HEK293 (cell line): ENCODE data around the gene TM9SF1.

Experiments
- MZF1 ChIP-seq: fragments of 450-650 bp; formaldehyde crosslinking; IDR thresholded peaks from 2 replicates; pipeline ENCODE4 v1.5.1; 2017; ENCODE audit warnings: missing biosample characterization, missing genetic modification characterization, borderline replicate concordance
- SCRT2 ChIP-seq: fragments of 450-650 bp; formaldehyde crosslinking; IDR thresholded peaks from 2 replicates; pipeline ENCODE4 v1.5.1; 2016; ENCODE audit warnings: missing biosample characterization, missing genetic modification characterization
- YY1 ChIP-seq: fragments of 450-650 bp; formaldehyde crosslinking; IDR thresholded peaks from 2 replicates; pipeline ENCODE4 v1.5.1; 2018; ENCODE audit warnings: missing biosample characterization, missing genetic modification characterization
- ZFP37 ChIP-seq: fragments of 450-650 bp; formaldehyde crosslinking; IDR thresholded peaks from 2 replicates; pipeline ENCODE4 v1.5.1; 2016; ENCODE audit warnings: missing biosample characterization, missing genetic modification characterization
- ZNF24 ChIP-seq: fragments of 450-650 bp; formaldehyde crosslinking; IDR thresholded peaks from 2 replicates; pipeline ENCODE4 v1.5.1; 2016; ENCODE audit warnings: missing biosample characterization, missing genetic modification characterization
- ZNF274 ChIP-seq, 2 experiments: fragments of 200-500 bp in 1 of 2; fragments of 450-650 bp in 1 of 2; sonication (Bioruptor generic) in 1 of 2; formaldehyde crosslinking in 1 of 2; IDR thresholded peaks; 2 replicates each; pipeline versions ENCODE4 v1.5.1 to v1.6.1; 2014 to 2016; ENCODE audit warnings: borderline replicate concordance in 1 of 2, inconsistent platforms in 1 of 2, low read length in 1 of 2, missing biosample characterization in 1 of 2, missing genetic modification characterization in 1 of 2
- ZNF549 ChIP-seq: fragments of 450-650 bp; IDR thresholded peaks from 2 replicates; pipeline ENCODE4 v1.5.1; 2018; ENCODE audit warnings: missing biosample characterization, missing genetic modification characterization, mild to moderate bottlenecking, inconsistent platforms, moderate library complexity
- TF ChIP-seq, protein P1 (sequence below): fragments of 450-650 bp; formaldehyde crosslinking; IDR thresholded peaks from 2 replicates; pipeline ENCODE4 v1.5.1; 2016; ENCODE audit warnings: missing biosample characterization, missing genetic modification characterization
- TF ChIP-seq, protein P2 (sequence below): fragments of 450-650 bp; formaldehyde crosslinking; IDR thresholded peaks from 2 replicates; pipeline ENCODE4 v1.5.1; 2017; ENCODE audit warnings: missing biosample characterization, mild to moderate bottlenecking, missing genetic modification characterization, moderate library complexity
- TF ChIP-seq, protein P3 (sequence below): fragments of 450-650 bp; formaldehyde crosslinking; IDR thresholded peaks from 2 replicates; pipeline ENCODE4 v1.5.1; 2016; ENCODE audit warnings: missing biosample characterization, missing genetic modification characterization
- TF ChIP-seq, protein P4 (sequence below): fragments of 450-650 bp; formaldehyde crosslinking; IDR thresholded peaks from 2 replicates; pipeline ENCODE4 v1.5.1; 2016; ENCODE audit warnings: missing biosample characterization, missing genetic modification characterization
- TF ChIP-seq, protein P5 (sequence below): fragments of 450-650 bp; formaldehyde crosslinking; IDR thresholded peaks from 2 replicates; pipeline ENCODE4 v1.5.1; 2016; ENCODE audit warnings: missing biosample characterization, missing genetic modification characterization
- TF ChIP-seq, protein P6 (sequence below): fragments of 450-650 bp; formaldehyde crosslinking; conservative IDR thresholded peaks from 2 replicates; pipeline ENCODE4 v1.5.1; 2016; ENCODE audit warnings: low read depth, missing biosample characterization, missing genetic modification characterization
- TF ChIP-seq, protein P7 (sequence below): fragments of 450-650 bp; formaldehyde crosslinking; IDR thresholded peaks from 2 replicates; pipeline ENCODE4 v1.5.1; 2016; ENCODE audit warnings: missing biosample characterization, missing genetic modification characterization

DNA sequence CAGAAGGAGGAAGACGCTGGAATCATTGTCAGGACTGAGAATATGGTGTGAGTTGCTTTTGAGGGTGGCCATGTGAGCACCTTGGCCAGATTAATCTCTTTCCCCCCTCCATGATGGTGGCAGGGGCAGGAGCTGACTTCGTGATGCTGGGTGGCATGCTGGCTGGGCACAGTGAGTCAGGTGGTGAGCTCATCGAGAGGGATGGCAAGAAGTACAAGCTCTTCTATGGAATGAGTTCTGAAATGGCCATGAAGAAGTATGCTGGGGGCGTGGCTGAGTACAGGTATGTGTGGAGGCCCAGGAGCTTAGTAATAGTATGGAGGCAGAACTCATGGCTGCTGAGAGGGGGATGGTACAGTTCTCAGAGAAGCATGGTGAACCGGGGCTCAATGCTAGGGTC, 42.9 kb upstream of the TM9SF1 start:
- TF ChIP-seq, protein P1, sequence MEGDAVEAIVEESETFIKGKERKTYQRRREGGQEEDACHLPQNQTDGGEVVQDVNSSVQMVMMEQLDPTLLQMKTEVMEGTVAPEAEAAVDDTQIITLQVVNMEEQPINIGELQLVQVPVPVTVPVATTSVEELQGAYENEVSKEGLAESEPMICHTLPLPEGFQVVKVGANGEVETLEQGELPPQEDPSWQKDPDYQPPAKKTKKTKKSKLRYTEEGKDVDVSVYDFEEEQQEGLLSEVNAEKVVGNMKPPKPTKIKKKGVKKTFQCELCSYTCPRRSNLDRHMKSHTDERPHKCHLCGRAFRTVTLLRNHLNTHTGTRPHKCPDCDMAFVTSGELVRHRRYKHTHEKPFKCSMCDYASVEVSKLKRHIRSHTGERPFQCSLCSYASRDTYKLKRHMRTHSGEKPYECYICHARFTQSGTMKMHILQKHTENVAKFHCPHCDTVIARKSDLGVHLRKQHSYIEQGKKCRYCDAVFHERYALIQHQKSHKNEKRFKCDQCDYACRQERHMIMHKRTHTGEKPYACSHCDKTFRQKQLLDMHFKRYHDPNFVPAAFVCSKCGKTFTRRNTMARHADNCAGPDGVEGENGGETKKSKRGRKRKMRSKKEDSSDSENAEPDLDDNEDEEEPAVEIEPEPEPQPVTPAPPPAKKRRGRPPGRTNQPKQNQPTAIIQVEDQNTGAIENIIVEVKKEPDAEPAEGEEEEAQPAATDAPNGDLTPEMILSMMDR (tag by site-specific recombination) = no peak
- TF ChIP-seq, protein P2, sequence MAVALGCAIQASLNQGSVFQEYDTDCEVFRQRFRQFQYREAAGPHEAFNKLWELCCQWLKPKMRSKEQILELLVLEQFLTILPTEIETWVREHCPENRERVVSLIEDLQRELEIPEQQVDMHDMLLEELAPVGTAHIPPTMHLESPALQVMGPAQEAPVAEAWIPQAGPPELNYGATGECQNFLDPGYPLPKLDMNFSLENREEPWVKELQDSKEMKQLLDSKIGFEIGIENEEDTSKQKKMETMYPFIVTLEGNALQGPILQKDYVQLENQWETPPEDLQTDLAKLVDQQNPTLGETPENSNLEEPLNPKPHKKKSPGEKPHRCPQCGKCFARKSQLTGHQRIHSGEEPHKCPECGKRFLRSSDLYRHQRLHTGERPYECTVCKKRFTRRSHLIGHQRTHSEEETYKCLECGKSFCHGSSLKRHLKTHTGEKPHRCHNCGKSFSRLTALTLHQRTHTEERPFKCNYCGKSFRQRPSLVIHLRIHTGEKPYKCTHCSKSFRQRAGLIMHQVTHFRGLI (tag by site-specific recombination) = no peak
- TF ChIP-seq ZFP37 (tag by site-specific recombination) = no peak
- TF ChIP-seq, protein P3, sequence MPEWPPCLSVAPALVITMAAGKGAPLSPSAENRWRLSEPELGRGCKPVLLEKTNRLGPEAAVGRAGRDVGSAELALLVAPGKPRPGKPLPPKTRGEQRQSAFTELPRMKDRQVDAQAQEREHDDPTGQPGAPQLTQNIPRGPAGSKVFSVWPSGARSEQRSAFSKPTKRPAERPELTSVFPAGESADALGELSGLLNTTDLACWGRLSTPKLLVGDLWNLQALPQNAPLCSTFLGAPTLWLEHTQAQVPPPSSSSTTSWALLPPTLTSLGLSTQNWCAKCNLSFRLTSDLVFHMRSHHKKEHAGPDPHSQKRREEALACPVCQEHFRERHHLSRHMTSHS = no peak
- TF ChIP-seq ZNF274 (IDR thresholded peaks at IDR 0.05; ENCODE audit: low read length) = no peak
- TF ChIP-seq ZNF274 (tag by site-specific recombination; IDR thresholded peaks at IDR 0.05; ENCODE audit: borderline replicate concordance) = no peak
- TF ChIP-seq, protein P4, sequence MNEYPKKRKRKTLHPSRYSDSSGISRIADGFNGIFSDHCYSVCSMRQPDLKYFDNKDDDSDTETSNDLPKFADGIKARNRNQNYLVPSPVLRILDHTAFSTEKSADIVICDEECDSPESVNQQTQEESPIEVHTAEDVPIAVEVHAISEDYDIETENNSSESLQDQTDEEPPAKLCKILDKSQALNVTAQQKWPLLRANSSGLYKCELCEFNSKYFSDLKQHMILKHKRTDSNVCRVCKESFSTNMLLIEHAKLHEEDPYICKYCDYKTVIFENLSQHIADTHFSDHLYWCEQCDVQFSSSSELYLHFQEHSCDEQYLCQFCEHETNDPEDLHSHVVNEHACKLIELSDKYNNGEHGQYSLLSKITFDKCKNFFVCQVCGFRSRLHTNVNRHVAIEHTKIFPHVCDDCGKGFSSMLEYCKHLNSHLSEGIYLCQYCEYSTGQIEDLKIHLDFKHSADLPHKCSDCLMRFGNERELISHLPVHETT (tag by site-specific recombination) = no peak
- TF ChIP-seq, protein P5, sequence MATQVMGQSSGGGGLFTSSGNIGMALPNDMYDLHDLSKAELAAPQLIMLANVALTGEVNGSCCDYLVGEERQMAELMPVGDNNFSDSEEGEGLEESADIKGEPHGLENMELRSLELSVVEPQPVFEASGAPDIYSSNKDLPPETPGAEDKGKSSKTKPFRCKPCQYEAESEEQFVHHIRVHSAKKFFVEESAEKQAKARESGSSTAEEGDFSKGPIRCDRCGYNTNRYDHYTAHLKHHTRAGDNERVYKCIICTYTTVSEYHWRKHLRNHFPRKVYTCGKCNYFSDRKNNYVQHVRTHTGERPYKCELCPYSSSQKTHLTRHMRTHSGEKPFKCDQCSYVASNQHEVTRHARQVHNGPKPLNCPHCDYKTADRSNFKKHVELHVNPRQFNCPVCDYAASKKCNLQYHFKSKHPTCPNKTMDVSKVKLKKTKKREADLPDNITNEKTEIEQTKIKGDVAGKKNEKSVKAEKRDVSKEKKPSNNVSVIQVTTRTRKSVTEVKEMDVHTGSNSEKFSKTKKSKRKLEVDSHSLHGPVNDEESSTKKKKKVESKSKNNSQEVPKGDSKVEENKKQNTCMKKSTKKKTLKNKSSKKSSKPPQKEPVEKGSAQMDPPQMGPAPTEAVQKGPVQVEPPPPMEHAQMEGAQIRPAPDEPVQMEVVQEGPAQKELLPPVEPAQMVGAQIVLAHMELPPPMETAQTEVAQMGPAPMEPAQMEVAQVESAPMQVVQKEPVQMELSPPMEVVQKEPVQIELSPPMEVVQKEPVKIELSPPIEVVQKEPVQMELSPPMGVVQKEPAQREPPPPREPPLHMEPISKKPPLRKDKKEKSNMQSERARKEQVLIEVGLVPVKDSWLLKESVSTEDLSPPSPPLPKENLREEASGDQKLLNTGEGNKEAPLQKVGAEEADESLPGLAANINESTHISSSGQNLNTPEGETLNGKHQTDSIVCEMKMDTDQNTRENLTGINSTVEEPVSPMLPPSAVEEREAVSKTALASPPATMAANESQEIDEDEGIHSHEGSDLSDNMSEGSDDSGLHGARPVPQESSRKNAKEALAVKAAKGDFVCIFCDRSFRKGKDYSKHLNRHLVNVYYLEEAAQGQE = no peak
- TF ChIP-seq, protein P6, sequence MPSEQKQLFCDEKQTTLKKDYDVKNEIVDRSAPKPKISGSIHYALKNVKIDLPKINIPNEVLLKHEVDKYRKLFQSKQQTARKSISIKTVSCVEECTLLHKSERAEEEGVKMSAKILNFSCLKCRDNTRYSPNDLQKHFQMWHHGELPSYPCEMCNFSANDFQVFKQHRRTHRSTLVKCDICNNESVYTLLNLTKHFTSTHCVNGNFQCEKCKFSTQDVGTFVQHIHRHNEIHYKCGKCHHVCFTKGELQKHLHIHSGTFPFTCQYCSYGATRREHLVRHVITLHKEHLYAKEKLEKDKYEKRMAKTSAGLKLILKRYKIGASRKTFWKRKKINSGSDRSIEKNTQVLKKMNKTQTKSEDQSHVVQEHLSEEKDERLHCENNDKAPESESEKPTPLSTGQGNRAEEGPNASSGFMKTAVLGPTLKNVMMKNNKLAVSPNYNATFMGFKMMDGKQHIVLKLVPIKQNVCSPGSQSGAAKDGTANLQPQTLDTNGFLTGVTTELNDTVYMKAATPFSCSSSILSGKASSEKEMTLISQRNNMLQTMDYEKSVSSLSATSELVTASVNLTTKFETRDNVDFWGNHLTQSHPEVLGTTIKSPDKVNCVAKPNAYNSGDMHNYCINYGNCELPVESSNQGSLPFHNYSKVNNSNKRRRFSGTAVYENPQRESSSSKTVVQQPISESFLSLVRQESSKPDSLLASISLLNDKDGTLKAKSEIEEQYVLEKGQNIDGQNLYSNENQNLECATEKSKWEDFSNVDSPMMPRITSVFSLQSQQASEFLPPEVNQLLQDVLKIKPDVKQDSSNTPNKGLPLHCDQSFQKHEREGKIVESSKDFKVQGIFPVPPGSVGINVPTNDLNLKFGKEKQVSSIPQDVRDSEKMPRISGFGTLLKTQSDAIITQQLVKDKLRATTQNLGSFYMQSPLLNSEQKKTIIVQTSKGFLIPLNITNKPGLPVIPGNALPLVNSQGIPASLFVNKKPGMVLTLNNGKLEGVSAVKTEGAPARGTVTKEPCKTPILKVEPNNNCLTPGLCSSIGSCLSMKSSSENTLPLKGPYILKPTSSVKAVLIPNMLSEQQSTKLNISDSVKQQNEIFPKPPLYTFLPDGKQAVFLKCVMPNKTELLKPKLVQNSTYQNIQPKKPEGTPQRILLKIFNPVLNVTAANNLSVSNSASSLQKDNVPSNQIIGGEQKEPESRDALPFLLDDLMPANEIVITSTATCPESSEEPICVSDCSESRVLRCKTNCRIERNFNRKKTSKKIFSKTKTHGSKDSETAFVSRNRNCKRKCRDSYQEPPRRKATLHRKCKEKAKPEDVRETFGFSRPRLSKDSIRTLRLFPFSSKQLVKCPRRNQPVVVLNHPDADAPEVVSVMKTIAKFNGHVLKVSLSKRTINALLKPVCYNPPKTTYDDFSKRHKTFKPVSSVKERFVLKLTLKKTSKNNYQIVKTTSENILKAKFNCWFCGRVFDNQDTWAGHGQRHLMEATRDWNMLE = no peak
- TF ChIP-seq SCRT2 (tag by site-specific recombination) = no peak
- no peak for TF ChIP-seq ZNF24 (tag by site-specific recombination)
- TF ChIP-seq, protein P7, sequence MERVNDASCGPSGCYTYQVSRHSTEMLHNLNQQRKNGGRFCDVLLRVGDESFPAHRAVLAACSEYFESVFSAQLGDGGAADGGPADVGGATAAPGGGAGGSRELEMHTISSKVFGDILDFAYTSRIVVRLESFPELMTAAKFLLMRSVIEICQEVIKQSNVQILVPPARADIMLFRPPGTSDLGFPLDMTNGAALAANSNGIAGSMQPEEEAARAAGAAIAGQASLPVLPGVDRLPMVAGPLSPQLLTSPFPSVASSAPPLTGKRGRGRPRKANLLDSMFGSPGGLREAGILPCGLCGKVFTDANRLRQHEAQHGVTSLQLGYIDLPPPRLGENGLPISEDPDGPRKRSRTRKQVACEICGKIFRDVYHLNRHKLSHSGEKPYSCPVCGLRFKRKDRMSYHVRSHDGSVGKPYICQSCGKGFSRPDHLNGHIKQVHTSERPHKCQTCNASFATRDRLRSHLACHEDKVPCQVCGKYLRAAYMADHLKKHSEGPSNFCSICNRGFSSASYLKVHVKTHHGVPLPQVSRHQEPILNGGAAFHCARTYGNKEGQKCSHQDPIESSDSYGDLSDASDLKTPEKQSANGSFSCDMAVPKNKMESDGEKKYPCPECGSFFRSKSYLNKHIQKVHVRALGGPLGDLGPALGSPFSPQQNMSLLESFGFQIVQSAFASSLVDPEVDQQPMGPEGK (tag by site-specific recombination) = no peak
- no peak for TF ChIP-seq MZF1 (tag by site-specific recombination)
- no peak for TF ChIP-seq ZNF549
- TF ChIP-seq YY1 = no peak
